Thyroid gland (tissue), 4 donors: ENCODE data around the gene ADAMTS16.

Experiments
- POLR2A ChIP-seq, 2 donors: fragments of 450-650 bp; IDR thresholded peaks; one replicate each; pipeline ENCODE4 v1.6.1; 2017; ENCODE audit warnings: antibody characterized with exemption in 2 of 2, mild to moderate bottlenecking in 2 of 2, moderate library complexity in 1 of 2
- TF ChIP-seq, protein P1 (sequence below), 6 experiments: fragments of 200-600 bp in 3 of 6; fragments of 450-650 bp in 3 of 6; sonication (generic) in 3 of 6; IDR thresholded peaks; one replicate each; pipeline ENCODE4 v1.5.1; 2016 to 2019; ENCODE audit warnings: antibody characterized with exemption in 6 of 6, mild to moderate bottlenecking in 2 of 6, inconsistent platforms in 1 of 6, moderate library complexity in 1 of 6

DNA sequence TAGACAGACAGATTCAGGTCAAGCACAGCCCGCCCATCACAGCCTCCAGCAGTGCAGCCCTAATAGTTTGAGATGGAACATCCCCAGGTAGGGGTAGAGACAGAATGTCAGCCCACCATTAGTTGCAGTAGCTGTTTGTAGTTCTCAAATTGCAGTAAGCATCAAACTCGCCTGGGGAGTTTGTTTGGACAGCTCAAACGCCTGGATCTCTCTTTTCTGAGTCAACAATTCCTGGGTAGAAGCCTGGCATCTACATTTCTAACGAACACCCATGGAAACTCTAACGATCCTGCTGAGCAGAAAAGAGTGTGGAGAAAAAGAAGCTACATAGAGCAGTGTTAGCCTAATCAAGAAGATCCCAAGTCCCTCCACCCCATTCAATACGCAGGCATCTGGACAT lies 59.4 kb downstream of the ADAMTS16 start:
- no peak for TF ChIP-seq POLR2A (IDR thresholded peaks at IDR 0.05)
- TF ChIP-seq, protein P1, sequence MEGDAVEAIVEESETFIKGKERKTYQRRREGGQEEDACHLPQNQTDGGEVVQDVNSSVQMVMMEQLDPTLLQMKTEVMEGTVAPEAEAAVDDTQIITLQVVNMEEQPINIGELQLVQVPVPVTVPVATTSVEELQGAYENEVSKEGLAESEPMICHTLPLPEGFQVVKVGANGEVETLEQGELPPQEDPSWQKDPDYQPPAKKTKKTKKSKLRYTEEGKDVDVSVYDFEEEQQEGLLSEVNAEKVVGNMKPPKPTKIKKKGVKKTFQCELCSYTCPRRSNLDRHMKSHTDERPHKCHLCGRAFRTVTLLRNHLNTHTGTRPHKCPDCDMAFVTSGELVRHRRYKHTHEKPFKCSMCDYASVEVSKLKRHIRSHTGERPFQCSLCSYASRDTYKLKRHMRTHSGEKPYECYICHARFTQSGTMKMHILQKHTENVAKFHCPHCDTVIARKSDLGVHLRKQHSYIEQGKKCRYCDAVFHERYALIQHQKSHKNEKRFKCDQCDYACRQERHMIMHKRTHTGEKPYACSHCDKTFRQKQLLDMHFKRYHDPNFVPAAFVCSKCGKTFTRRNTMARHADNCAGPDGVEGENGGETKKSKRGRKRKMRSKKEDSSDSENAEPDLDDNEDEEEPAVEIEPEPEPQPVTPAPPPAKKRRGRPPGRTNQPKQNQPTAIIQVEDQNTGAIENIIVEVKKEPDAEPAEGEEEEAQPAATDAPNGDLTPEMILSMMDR (IDR thresholded peaks at IDR 0.05), result no peak
